ENCODE measurements around the gene MEGF10.

- TF ChIP-seq POLR2AphosphoS5 (IDR thresholded peaks at IDR 0.05; ENCODE audit: low read depth, low read length) (no peak), TAF1 (IDR thresholded peaks at IDR 0.05; ENCODE audit: borderline replicate concordance, low read depth, low read length) (no peak), POLR2A (IDR thresholded peaks at IDR 0.05; ENCODE audit: low read depth, low read length) (no peak)
These were observed 150.2 kb downstream of the MEGF10 start for GRCh38 chr5:127440831-127441230.

Data from GM12892 (cell line).